Caco-2 (cell line): Measurements from ENCODE around the gene ARHGEF7. TPM values are rescaled to one million over a fixed set of nuclear protein-coding genes. Genes with fewer than 3 reads are reported as not detected.

Source experiments
- BruUV-seq: library from RNA; stranded (reverse); fragments of 400-500 nt; replicated peaks from 2 replicates; lab custom pipeline; 2021; lab: Mats Ljungman, UMichigan
- CTCF ChIA-PET: fragments of 300-600 bp; sonication (Branson Sonifier 250); formaldehyde crosslinking; loops from one replicate; lab custom pipeline; 2022; ENCODE audit warnings: antibody characterized with exemption; lab: Charles Lee
- POLR2A ChIA-PET: fragments of 300-600 bp; sonication (Branson Sonifier 250); formaldehyde crosslinking; loops from one replicate; lab custom pipeline; 2022; ENCODE audit warnings: antibody characterized with exemption; lab: Charles Lee
- DNase-seq, 2 experiments: peaks; one replicate each; pipeline versions ENCODE4 v3.0.0 to v3.0.0-alpha.2; 2020 to 2022
- H3K27me3 ChIP-seq: replicated peaks from 2 replicates; pipeline ENCODE4 v1.6.0; 2011; ENCODE audit warnings: low read length; ENCODE audit not compliant: control insufficient read depth, insufficient read depth
- H3K36me3 ChIP-seq: 2 replicates; pipeline ENCODE4 v1.5.1; 2011; ENCODE audit warnings: low read length; ENCODE audit not compliant: control insufficient read depth, insufficient read depth
- H3K4me1 ChIP-seq: fragments of 250-450 bp; sonication (Bioruptor Pico); 2 replicates; pipeline ENCODE4 v1.5.1; 2020; ENCODE audit warnings: mild to moderate bottlenecking
- H3K4me3 ChIP-seq: 2 replicates; pipeline ENCODE4 v1.5.1; 2011; ENCODE audit warnings: low read depth, mild to moderate bottlenecking, control low read depth, low read length
- H3K9me3 ChIP-seq: fragments of 250-450 bp; sonication (Bioruptor Pico); 2 replicates; pipeline ENCODE4 v1.5.1; 2020; ENCODE audit warnings: mild to moderate bottlenecking, moderate library complexity
- H3K27ac Mint-ChIP-seq: one replicate; pipeline ENCODE4 v1.8.0; 2022; ENCODE audit warnings: mixed read lengths; ENCODE audit not compliant: unreplicated experiment
- H3K27me3 Mint-ChIP-seq: one replicate; pipeline ENCODE4 v1.8.0; 2022; ENCODE audit warnings: mixed read lengths; ENCODE audit not compliant: insufficient read depth, unreplicated experiment
- H3K36me3 Mint-ChIP-seq: one replicate; pipeline ENCODE4 v1.8.0; 2022; ENCODE audit warnings: mild to moderate bottlenecking, mixed read lengths; ENCODE audit not compliant: insufficient read depth, unreplicated experiment
- H3K4me1 Mint-ChIP-seq: one replicate; pipeline ENCODE4 v1.8.0; 2022; ENCODE audit warnings: low read depth, mixed read lengths; ENCODE audit not compliant: unreplicated experiment
- H3K4me3 Mint-ChIP-seq: one replicate; pipeline ENCODE4 v1.8.0; 2022; ENCODE audit warnings: mild to moderate bottlenecking, moderate library complexity, mixed read lengths; ENCODE audit not compliant: unreplicated experiment
- H3K9me3 Mint-ChIP-seq: one replicate; pipeline ENCODE4 v1.8.0; 2022; ENCODE audit warnings: mixed read lengths; ENCODE audit not compliant: unreplicated experiment
- CTCF ChIP-seq, 2 experiments: fragments of 200-600 bp in 1 of 2; IDR thresholded peaks; 1 replicate in 1 of 2; 2 replicates in 1 of 2; pipeline versions ENCODE4 v1.5.1 to v1.8.0; 2011 to 2022; ENCODE audit warnings: antibody characterized with exemption in 1 of 2, control low read depth in 1 of 2, inconsistent platforms in 1 of 2, low read depth in 1 of 2, low read length in 1 of 2, mild to moderate bottlenecking in 1 of 2, moderate library complexity in 1 of 2; ENCODE audit not compliant: insufficient read depth in 1 of 2, severe bottlenecking in 1 of 2, unreplicated experiment in 1 of 2
- intact Hi-C: fragments of 100-400 bp; cut with micrococcal nuclease; formaldehyde crosslinking; loops from one replicate; pipeline ENCODE4 v1.10.0; 2022; ENCODE audit not compliant: unreplicated experiment
- total RNA-seq: library from RNA; stranded (reverse); gene quantifications from 2 replicates; pipeline ENCODE4 v1.2.3, GENCODE V29; 2022

ARHGEF7 gene
- total RNA-seq, 1 experiment from 2014 or later: 60.5 TPM

GRCh38 chr13:111278258-111278657, 163.1 kb downstream of the ARHGEF7 start:
- intact Hi-C loops: no loop called here
- Mint-ChIP-seq H3K9me3 (no peaks in the 10 kb centered on the region), H3K27ac (no peak overlapping the region), H3K36me3 (peaks cover 59% of the 10 kb centered on the region), H3K27me3 (no peaks in the 10 kb centered on the region), H3K4me3 (no peak overlapping the region), H3K4me1 (no peaks in the 10 kb centered on the region)
- DNase-seq: no peak
- Histone ChIP-seq H3K4me3 (no peak overlapping the region), H3K9me3 (no peaks in the 10 kb centered on the region), H3K27me3 (no peaks in the 10 kb centered on the region), H3K36me3 (peaks cover 7% of the 10 kb centered on the region), H3K4me1 (no peaks in the 10 kb centered on the region)
- ChIA-PET CTCF (no interaction called here), POLR2A (no interaction called here)
- no peak for TF ChIP-seq CTCF (IDR thresholded peaks at IDR 0.05; ENCODE audit: insufficient read depth in 1 of 2, low read depth in 1 of 2, low read length in 1 of 2, severe bottlenecking in 1 of 2, unreplicated experiment in 1 of 2)
- BruUV-seq: no TSS peak

GRCh38 chr13:111278743-111279652, 163.9 kb downstream of the ARHGEF7 start:
- Mint-ChIP-seq H3K27ac (no peak overlapping the region), H3K4me1 (no peaks in the 10 kb centered on the region), H3K4me3 (no peak overlapping the region), H3K9me3 (no peaks in the 10 kb centered on the region), H3K36me3 (peaks cover 59% of the 10 kb centered on the region), H3K27me3 (no peaks in the 10 kb centered on the region)
- H3K9me3 ChIP-seq: no peaks in the 10 kb centered on the region
- no peaks in the 10 kb centered on the region for H3K27me3 ChIP-seq
- intact Hi-C loops: no loop called here
- no TSS peak for BruUV-seq
- POLR2A ChIA-PET: no interaction called here
- H3K4me3 ChIP-seq: no peak overlapping the region
- peaks cover 7% of the 10 kb centered on the region for H3K36me3 ChIP-seq
- CTCF ChIA-PET: no interaction called here
- no peak for DNase-seq
- no peaks in the 10 kb centered on the region for H3K4me1 ChIP-seq
- TF ChIP-seq CTCF (IDR thresholded peaks at IDR 0.05; ENCODE audit: insufficient read depth in 1 of 2, low read depth in 1 of 2, low read length in 1 of 2, severe bottlenecking in 1 of 2, unreplicated experiment in 1 of 2): no peak

GRCh38 chr13:111280226-111280625, 165.1 kb downstream of the ARHGEF7 start:
- no peak for TF ChIP-seq CTCF (IDR thresholded peaks at IDR 0.05; ENCODE audit: insufficient read depth in 1 of 2, low read depth in 1 of 2, low read length in 1 of 2, severe bottlenecking in 1 of 2, unreplicated experiment in 1 of 2)
- H3K9me3 ChIP-seq: no peaks in the 10 kb centered on the region
- Mint-ChIP-seq H3K36me3 (peaks cover 64% of the 10 kb centered on the region), H3K27ac (no peak overlapping the region), H3K27me3 (no peaks in the 10 kb centered on the region), H3K4me3 (no peak overlapping the region), H3K9me3 (no peaks in the 10 kb centered on the region), H3K4me1 (no peaks in the 10 kb centered on the region)
- H3K27me3 ChIP-seq: no peaks in the 10 kb centered on the region
- intact Hi-C loops: no loop called here
- ChIA-PET CTCF (no interaction called here), POLR2A (no interaction called here)
- H3K4me1 ChIP-seq: no peaks in the 10 kb centered on the region
- no TSS peak for BruUV-seq
- DNase-seq: no peak
- no peak overlapping the region for H3K4me3 ChIP-seq
- H3K36me3 ChIP-seq: peaks cover 7% of the 10 kb centered on the region
